Loucy (cell line): ENCODE measurements around the gene ARHGAP5.

ENCODE experiments used
- CTCF ChIP-seq: fragments of 200-600 bp; sonication (generic); conservative IDR thresholded peaks from 2 replicates; pipeline ENCODE4 v1.5.1; 2014; ENCODE audit warnings: mild to moderate bottlenecking, antibody characterized with exemption, low read length
- EZH2phosphoT487 ChIP-seq: fragments of 200-600 bp; IDR thresholded peaks from 2 replicates; pipeline ENCODE4 v1.6.1; 2018; ENCODE audit warnings: antibody characterized with exemption, mild to moderate bottlenecking, moderate library complexity, borderline replicate concordance

- TF ChIP-seq CTCF (no peak), EZH2phosphoT487 (no peak)
Observed at GRCh38 chr14:32169191-32169590, 92.1 kb downstream of the ARHGAP5 start.
